Endothelial cell of umbilical vein (primary cell): ENCODE measurements around the gene TOX4. TPM values are rescaled to one million over a fixed set of nuclear protein-coding genes. Genes with fewer than 3 reads are reported as not detected.

Experiments
- BruUV-seq: library from RNA; stranded (reverse); fragments of 400-500 nt; replicated peaks from 2 replicates; lab custom pipeline; 2021; lab: Mats Ljungman, UMichigan
- CTCF ChIA-PET: fragments of 300-600, 350-600 bp; sonication (Branson Sonifier 250); formaldehyde crosslinking; loops from one replicate; lab custom pipeline; 2021; ENCODE audit warnings: antibody characterized with exemption, inconsistent platforms; lab: Charles Lee
- POLR2A ChIA-PET: fragments of 300-600, 350-600 bp; sonication (Branson Sonifier 250); formaldehyde crosslinking; loops from one replicate; lab custom pipeline; 2021; ENCODE audit warnings: antibody characterized with exemption, inconsistent platforms; lab: Charles Lee
- DNase-seq: peaks from one replicate; pipeline ENCODE4 v3.0.0-alpha.2; 2011; ENCODE audit warnings: low read depth, low spot score
- FAIRE-seq: peaks from 2 replicates; lab custom pipeline; 2011; peaks lifted over from hg19 to GRCh38; lab: Jason Lieb, UNC
- H2AFZ ChIP-seq: 2 replicates; pipeline ENCODE4 v1.6.0; 2012; ENCODE audit warnings: low read depth, low read length, control low read depth, inconsistent platforms
- H3K27ac ChIP-seq: 2 replicates; pipeline ENCODE4 v1.5.1; 2011; ENCODE audit warnings: low read depth, mild to moderate bottlenecking, control low read depth, low read length, moderate library complexity; ENCODE audit not compliant: insufficient read depth
- H3K27me3 ChIP-seq, 2 experiments: 2 replicates each; pipeline versions ENCODE4 v1.6.0 to v1.6.1; 2011; ENCODE audit warnings: low read length in 2 of 2, mixed read lengths in 1 of 2; ENCODE audit not compliant: control insufficient read depth in 2 of 2, insufficient read depth in 2 of 2
- H3K36me3 ChIP-seq, 2 experiments: 2 replicates in 1 of 2; 3 replicates in 1 of 2; pipeline ENCODE4 v1.5.1; 2011; ENCODE audit warnings: low read length in 2 of 2, mild to moderate bottlenecking in 1 of 2, moderate library complexity in 1 of 2; ENCODE audit not compliant: control insufficient read depth in 2 of 2, insufficient read depth in 2 of 2; ENCODE audit errors: extremely low read depth in 1 of 2
- H3K4me1 ChIP-seq: 3 replicates; pipeline ENCODE4 v1.5.1; 2011; ENCODE audit warnings: mild to moderate bottlenecking, low read length; ENCODE audit not compliant: control insufficient read depth, insufficient read depth; ENCODE audit errors: extremely low read depth
- H3K4me2 ChIP-seq: 2 replicates; pipeline ENCODE4 v1.6.1; 2011; ENCODE audit warnings: low read length, control low read depth, mixed read lengths; ENCODE audit not compliant: insufficient read depth
- H3K4me3 ChIP-seq, 3 experiments: fragments of 200-600 bp in 1 of 3; sonication (generic), shearing (Covaris generic) in 1 of 3; replicated peaks in 1 of 3; 2 replicates each; pipeline ENCODE4 v1.5.1; 2011 to 2016; ENCODE audit warnings: control low read depth in 3 of 3, low read length in 3 of 3, mild to moderate bottlenecking in 2 of 3, inconsistent platforms in 1 of 3, low read depth in 1 of 3, moderate library complexity in 1 of 3; ENCODE audit not compliant: insufficient read depth in 1 of 3
- H3K79me2 ChIP-seq: 2 replicates; pipeline ENCODE4 v1.6.0; 2012; ENCODE audit warnings: low read length, inconsistent platforms; ENCODE audit not compliant: control insufficient read depth, insufficient read depth
- H3K9ac ChIP-seq: replicated peaks from 2 replicates; pipeline ENCODE3; 2011; ENCODE audit warnings: low read length, control low read depth; ENCODE audit not compliant: insufficient read depth; ENCODE audit errors: extremely low read depth
- H3K9me1 ChIP-seq: replicated peaks from 3 replicates; pipeline ENCODE4 v1.6.0; 2011; ENCODE audit warnings: mild to moderate bottlenecking, low read length; ENCODE audit not compliant: control insufficient read depth, insufficient read depth; ENCODE audit errors: extremely low read depth
- H3K9me3 ChIP-seq: replicated peaks from 2 replicates; pipeline ENCODE4 v1.5.1; 2012; ENCODE audit warnings: low read length, inconsistent platforms; ENCODE audit not compliant: control insufficient read depth, insufficient read depth
- H4K20me1 ChIP-seq: replicated peaks from 2 replicates; pipeline ENCODE3; 2011; ENCODE audit warnings: mild to moderate bottlenecking, low read length; ENCODE audit not compliant: control insufficient read depth, insufficient read depth; ENCODE audit errors: extremely low read depth
- CTCF ChIP-seq, 2 donors: IDR thresholded peaks; 1 replicate in 1 of 2; 2 replicates in 1 of 2; pipeline ENCODE4 v1.5.1; 2011; ENCODE audit warnings: low read length in 2 of 2, mild to moderate bottlenecking in 2 of 2, moderate library complexity in 2 of 2, control low read depth in 1 of 2, inconsistent platforms in 1 of 2, low read depth in 1 of 2; ENCODE audit not compliant: insufficient read depth in 1 of 2; ENCODE audit errors: extremely low read depth in 1 of 2
- EZH2 ChIP-seq: IDR thresholded peaks from 2 replicates; pipeline ENCODE4 v1.6.1; 2012; ENCODE audit warnings: borderline replicate concordance, low read depth, mild to moderate bottlenecking, moderate library complexity, low read length, inconsistent platforms; ENCODE audit not compliant: severe bottlenecking
- FOS ChIP-seq: IDR thresholded peaks from 2 replicates; pipeline ENCODE4 v1.6.1; 2011; ENCODE audit warnings: mild to moderate bottlenecking, low read length, moderate library complexity, borderline replicate concordance; ENCODE audit not compliant: insufficient read depth
- GATA2 ChIP-seq: IDR thresholded peaks from 2 replicates; pipeline ENCODE4 v1.7.0; 2011; ENCODE audit warnings: low read depth, mild to moderate bottlenecking, moderate library complexity, mixed read lengths, low read length; ENCODE audit not compliant: insufficient read length, insufficient read depth
- JUN ChIP-seq: IDR thresholded peaks from 2 replicates; pipeline ENCODE4 v1.6.1; 2011; ENCODE audit warnings: borderline replicate concordance, low read depth; ENCODE audit not compliant: insufficient read length, insufficient read depth
- MAX ChIP-seq: IDR thresholded peaks from 2 replicates; pipeline ENCODE4 v1.6.1; 2011; ENCODE audit not compliant: insufficient read depth, insufficient read length
- MYC ChIP-seq: IDR thresholded peaks from one replicate; pipeline ENCODE4 v1.6.1; 2011; ENCODE audit warnings: mild to moderate bottlenecking, low read depth, low read length
- POLR2A ChIP-seq: IDR thresholded peaks from 2 replicates; pipeline ENCODE4 v1.6.1; 2012; ENCODE audit warnings: low read depth, mild to moderate bottlenecking, control low read depth, low read length
- POLR2AphosphoS5 ChIP-seq: IDR thresholded peaks from 2 replicates; pipeline ENCODE4 v1.6.1; 2012; ENCODE audit warnings: low read depth, mild to moderate bottlenecking, control low read depth, low read length, moderate library complexity; ENCODE audit not compliant: insufficient read depth
- dilution Hi-C: fragments of 300-500 bp; cut with MboI; formaldehyde crosslinking; loops from one replicate; pipeline ENCODE4 v1.15.0; 2019; ENCODE audit warnings: low sequenced_read_pairs; ENCODE audit not compliant: extremely low pct_ligation_motif_present
- intact Hi-C: fragments of 100-400 bp; cut with micrococcal nuclease; formaldehyde crosslinking; loops from one replicate; pipeline ENCODE4 v1.10.0; 2022
- polyA plus RNA-seq, 4 experiments: library from polyadenylated mRNA; depleted of rRNA in 3 of 4; stranded (reverse) in 3 of 4; unstranded in 1 of 4; fragments of >200 nt; gene quantifications; 2 replicates each; pipeline versions ENCODE4 v1.2.1 to v1.2.3, GENCODE V29; 2011 to 2012; ENCODE audit warnings: missing spikeins in 1 of 4
- total RNA-seq: library from RNA; stranded (reverse); gene quantifications from 2 replicates; pipeline ENCODE4 v1.2.3, GENCODE V29; 2021

Gene TOX4
- total and polyA plus RNA-seq, 2 donors (not counting 3 experiments of a cell fraction or from before 2014, with no cell fraction given), result 67.4 to 78.4 TPM

GRCh38 chr14:21528381-21529348 lies 51.7 kb downstream of the TOX4 start:
- no peak overlapping the region for H3K9ac ChIP-seq
- H2AFZ ChIP-seq, result no peak overlapping the region
- no peaks in the 10 kb centered on the region for H3K9me1 ChIP-seq
- H3K36me3 ChIP-seq, result no peaks in the 10 kb centered on the region
- dilution Hi-C loops, result no loop called here
- CTCF ChIA-PET, result interaction anchor here (1.1 to 1.2 kb wide), 3 partner anchors 10 to 71 kb away, joined by 3 read pairs; no protein-coding TSS in a partner anchor
- no peak for TF ChIP-seq POLR2AphosphoS5
- no peak for TF ChIP-seq MAX
- no peak for TF ChIP-seq POLR2A
- no peak for TF ChIP-seq CTCF (IDR thresholded peaks at IDR 0.05; ENCODE audit: extremely low read depth in 1 of 2, insufficient read depth in 1 of 2, low read depth in 1 of 2, low read length in 2 of 2)
- TF ChIP-seq FOS, result no peak
- TF ChIP-seq JUN, result no peak
- no peak for TF ChIP-seq MYC
- TF ChIP-seq EZH2, result no peak
- no peak for TF ChIP-seq GATA2
- H3K27me3 ChIP-seq, result peaks cover 20 to 26% of the 10 kb centered on the region in 2 experiments
- no peaks in the 10 kb centered on the region for H3K79me2 ChIP-seq
- BruUV-seq, result no TSS peak
- H4K20me1 ChIP-seq, result no peaks in the 10 kb centered on the region
- H3K4me1 ChIP-seq, result peaks cover 3% of the 10 kb centered on the region
- intact Hi-C loops, result no loop called here
- FAIRE-seq, result no peak
- POLR2A ChIA-PET, result no interaction called here
- no peak overlapping the region for H3K4me2 ChIP-seq
- H3K27ac ChIP-seq, result no peak overlapping the region
- H3K9me3 ChIP-seq, result no peaks in the 10 kb centered on the region
- no peak overlapping the region for H3K4me3 ChIP-seq
- DNase-seq, result no peak
